ENCODE data around the gene NCAM1. TPM values are rescaled to one million over a fixed set of nuclear protein-coding genes. Genes with fewer than 3 reads are reported as not detected.

The NCAM1 gene
- total and polyA plus RNA-seq, 9 of the 15 experiments (the other 6 are each of a cell fraction or from before 2014, with no cell fraction given): 0.09 to 0.23 TPM; not detected in 7

DNA sequence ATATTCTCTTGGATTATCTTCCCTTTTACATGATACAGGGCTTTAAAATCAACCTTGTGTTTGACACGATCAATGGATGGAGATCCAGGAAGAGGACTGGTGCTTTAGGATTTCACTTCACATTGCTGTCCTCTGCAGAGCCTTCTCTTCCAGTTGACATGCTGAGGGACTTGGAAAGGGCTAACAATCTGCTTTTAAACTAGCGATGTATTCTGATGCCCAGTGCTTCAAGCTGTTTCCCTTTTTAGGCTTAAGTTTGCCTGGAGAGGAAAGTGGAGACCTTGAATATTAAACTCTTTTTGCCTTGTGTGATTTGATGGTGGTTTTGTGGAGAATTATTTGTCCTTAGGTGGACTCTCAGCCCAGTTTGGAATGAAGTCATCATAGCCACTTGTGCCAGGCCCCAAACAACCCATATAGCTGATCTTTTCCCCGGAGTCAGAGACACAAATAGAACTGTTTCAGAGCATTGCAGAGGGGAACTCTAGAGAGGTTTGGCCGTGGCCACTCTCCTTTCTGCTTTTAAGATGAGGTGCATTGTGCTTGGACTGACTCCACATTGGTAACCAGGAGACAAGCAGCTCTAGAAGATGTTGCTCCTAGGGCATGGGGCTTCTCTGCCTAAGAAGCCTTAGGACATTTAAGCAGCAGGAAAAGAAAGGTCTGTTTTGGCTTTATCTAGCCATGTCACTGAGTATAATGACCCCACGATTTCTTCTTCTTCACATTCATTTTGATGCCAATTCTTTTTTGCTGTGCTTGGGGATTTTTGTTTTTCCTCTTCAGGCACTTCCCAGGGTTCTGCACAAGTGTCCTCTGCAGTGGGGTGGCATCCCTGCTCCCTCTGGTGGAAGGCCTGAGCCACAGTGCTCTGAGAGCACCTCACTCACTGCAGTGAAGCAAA lies 152.8 kb downstream of the NCAM1 start:
- in situ Hi-C loops (cut with MboI) (no loop called here), intact Hi-C loops (cut with micrococcal nuclease) (loop anchor here (5.0 kb wide), 1 partner anchor 317 kb away; no protein-coding TSS in a partner anchor)
- Histone ChIP-seq H3K79me2 (ENCODE audit: control insufficient read depth, insufficient read depth, low read length) (no peaks in the 10 kb centered on the region), H3K4me2 (ENCODE audit: insufficient read depth, low read length) (no peak overlapping the region), H3K36me3 (ENCODE audit: control insufficient read depth, insufficient read depth, low read length) (no peaks in the 10 kb centered on the region), H3K4me3 (no peak overlapping the region), H3K27ac (ENCODE audit: extremely low read depth, low read depth, low read length) (no peak overlapping the region), H3K9me3 (replicated peaks; ENCODE audit: control insufficient read depth, insufficient read depth, low read depth, low read length) (no peaks in the 10 kb centered on the region), H3K27me3 (ENCODE audit: control insufficient read depth in 2 of 2, insufficient read depth in 2 of 2, low read length in 2 of 2) (no peaks in the 10 kb centered on the region), H3K4me1 (replicated peaks in 1 of 2; ENCODE audit: control insufficient read depth in 2 of 2, insufficient read depth in 2 of 2, low read length in 2 of 2) (no peaks in the 10 kb centered on the region), H2AFZ (ENCODE audit: low read depth, low read length) (no peak overlapping the region), H4K20me1 (replicated peaks; ENCODE audit: control insufficient read depth, insufficient read depth, low read length) (no peaks in the 10 kb centered on the region), H3K9me1 (ENCODE audit: control insufficient read depth, insufficient read depth, low read length) (no peaks in the 10 kb centered on the region), H3K9ac (ENCODE audit: insufficient read depth in 1 of 2, low read depth in 2 of 2, low read length in 2 of 2) (no peak overlapping the region)
- CTCF ChIA-PET (ENCODE audit: low intra/inter-chr PET ratio): interaction anchor here (1.0 kb wide), 1 partner anchor 526 kb away, joined by 3 read pairs; no protein-coding TSS in a partner anchor
- BruUV-seq (replicated peaks): no TSS peak
- 0% methylated on average over 5 of the region's 5 CpGs for WGBS (ENCODE audit: insufficient coverage, low coverage, missing lambda C conversion rate)
- no peak for FAIRE-seq
- ATAC-seq: peak; percentile 89
- DNase-seq (ENCODE audit: extremely low read depth in 1 of 4, low spot score in 3 of 4): peak in 2 of 4 experiments; percentile 9 to 21
- TF ChIP-seq, protein P1, sequence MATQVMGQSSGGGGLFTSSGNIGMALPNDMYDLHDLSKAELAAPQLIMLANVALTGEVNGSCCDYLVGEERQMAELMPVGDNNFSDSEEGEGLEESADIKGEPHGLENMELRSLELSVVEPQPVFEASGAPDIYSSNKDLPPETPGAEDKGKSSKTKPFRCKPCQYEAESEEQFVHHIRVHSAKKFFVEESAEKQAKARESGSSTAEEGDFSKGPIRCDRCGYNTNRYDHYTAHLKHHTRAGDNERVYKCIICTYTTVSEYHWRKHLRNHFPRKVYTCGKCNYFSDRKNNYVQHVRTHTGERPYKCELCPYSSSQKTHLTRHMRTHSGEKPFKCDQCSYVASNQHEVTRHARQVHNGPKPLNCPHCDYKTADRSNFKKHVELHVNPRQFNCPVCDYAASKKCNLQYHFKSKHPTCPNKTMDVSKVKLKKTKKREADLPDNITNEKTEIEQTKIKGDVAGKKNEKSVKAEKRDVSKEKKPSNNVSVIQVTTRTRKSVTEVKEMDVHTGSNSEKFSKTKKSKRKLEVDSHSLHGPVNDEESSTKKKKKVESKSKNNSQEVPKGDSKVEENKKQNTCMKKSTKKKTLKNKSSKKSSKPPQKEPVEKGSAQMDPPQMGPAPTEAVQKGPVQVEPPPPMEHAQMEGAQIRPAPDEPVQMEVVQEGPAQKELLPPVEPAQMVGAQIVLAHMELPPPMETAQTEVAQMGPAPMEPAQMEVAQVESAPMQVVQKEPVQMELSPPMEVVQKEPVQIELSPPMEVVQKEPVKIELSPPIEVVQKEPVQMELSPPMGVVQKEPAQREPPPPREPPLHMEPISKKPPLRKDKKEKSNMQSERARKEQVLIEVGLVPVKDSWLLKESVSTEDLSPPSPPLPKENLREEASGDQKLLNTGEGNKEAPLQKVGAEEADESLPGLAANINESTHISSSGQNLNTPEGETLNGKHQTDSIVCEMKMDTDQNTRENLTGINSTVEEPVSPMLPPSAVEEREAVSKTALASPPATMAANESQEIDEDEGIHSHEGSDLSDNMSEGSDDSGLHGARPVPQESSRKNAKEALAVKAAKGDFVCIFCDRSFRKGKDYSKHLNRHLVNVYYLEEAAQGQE (IDR thresholded peaks at IDR 0.05; ENCODE audit: borderline replicate concordance): peak; percentile 31; the same call in 1 of the 2 replicates
- TF ChIP-seq, protein P1 (CRISPR knock-in tag; IDR thresholded peaks at IDR 0.05; ENCODE audit: low read depth): no peak
- TF ChIP-seq RAD21 (CRISPR knock-in tag; conservative IDR thresholded peaks at IDR 0.05 in 1 of 2, IDR thresholded peaks at IDR 0.05 in 1 of 2) (peak; percentile 41 to 54), SMC3 (conservative IDR thresholded peaks at IDR 0.05; ENCODE audit: insufficient read depth, low read depth, low read length) (peak; percentile 36; the same call in 1 of the 2 replicates), ZNF780A (CRISPR knock-in tag; IDR thresholded peaks at IDR 0.05) (no peak)
- TF ChIP-seq, protein P2, sequence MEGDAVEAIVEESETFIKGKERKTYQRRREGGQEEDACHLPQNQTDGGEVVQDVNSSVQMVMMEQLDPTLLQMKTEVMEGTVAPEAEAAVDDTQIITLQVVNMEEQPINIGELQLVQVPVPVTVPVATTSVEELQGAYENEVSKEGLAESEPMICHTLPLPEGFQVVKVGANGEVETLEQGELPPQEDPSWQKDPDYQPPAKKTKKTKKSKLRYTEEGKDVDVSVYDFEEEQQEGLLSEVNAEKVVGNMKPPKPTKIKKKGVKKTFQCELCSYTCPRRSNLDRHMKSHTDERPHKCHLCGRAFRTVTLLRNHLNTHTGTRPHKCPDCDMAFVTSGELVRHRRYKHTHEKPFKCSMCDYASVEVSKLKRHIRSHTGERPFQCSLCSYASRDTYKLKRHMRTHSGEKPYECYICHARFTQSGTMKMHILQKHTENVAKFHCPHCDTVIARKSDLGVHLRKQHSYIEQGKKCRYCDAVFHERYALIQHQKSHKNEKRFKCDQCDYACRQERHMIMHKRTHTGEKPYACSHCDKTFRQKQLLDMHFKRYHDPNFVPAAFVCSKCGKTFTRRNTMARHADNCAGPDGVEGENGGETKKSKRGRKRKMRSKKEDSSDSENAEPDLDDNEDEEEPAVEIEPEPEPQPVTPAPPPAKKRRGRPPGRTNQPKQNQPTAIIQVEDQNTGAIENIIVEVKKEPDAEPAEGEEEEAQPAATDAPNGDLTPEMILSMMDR (IDR thresholded peaks at IDR 0.05 in 2 of 3, conservative IDR thresholded peaks at IDR 0.05 in 1 of 3; ENCODE audit: insufficient read depth in 2 of 3, low read depth in 1 of 3, low read length in 3 of 3): peak in 2 of 3 experiments; percentile 48 to 58; a peak in 4 of 6 replicates
- TF ChIP-seq, protein P3, sequence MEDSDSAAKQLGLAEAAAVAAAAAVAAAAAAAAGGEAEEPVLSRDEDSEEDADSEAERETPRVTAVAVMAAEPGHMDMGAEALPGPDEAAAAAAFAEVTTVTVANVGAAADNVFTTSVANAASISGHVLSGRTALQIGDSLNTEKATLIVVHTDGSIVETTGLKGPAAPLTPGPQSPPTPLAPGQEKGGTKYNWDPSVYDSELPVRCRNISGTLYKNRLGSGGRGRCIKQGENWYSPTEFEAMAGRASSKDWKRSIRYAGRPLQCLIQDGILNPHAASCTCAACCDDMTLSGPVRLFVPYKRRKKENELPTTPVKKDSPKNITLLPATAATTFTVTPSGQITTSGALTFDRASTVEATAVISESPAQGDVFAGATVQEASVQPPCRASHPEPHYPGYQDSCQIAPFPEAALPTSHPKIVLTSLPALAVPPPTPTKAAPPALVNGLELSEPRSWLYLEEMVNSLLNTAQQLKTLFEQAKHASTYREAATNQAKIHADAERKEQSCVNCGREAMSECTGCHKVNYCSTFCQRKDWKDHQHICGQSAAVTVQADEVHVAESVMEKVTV (CRISPR knock-in tag; IDR thresholded peaks at IDR 0.05): 0 out of 2 replicates have a peak, but pooled peaks have one; percentile 22
- POLR2A ChIA-PET: interaction anchor here (0.6 kb wide), 1 partner anchor 51 kb away, joined by 3 read pairs; no protein-coding TSS in a partner anchor

Measured in K562 (cell line).